NCI-H345 treated with DMSO at 0.1 percent for 48 hours (cell line): ENCODE measurements around the gene ANO1.
"Not testable (repeated sequence)": the region's sequence is repeated elsewhere in the genome, so short reads cannot be mapped to it uniquely, and the experiment has no call there.

Experiments
- DNase-seq: peaks from one replicate; lab custom pipeline; 2025; ENCODE audit not compliant: unreplicated experiment; lab: John Stamatoyannopoulos, UW

ANO1 gene

DNA sequence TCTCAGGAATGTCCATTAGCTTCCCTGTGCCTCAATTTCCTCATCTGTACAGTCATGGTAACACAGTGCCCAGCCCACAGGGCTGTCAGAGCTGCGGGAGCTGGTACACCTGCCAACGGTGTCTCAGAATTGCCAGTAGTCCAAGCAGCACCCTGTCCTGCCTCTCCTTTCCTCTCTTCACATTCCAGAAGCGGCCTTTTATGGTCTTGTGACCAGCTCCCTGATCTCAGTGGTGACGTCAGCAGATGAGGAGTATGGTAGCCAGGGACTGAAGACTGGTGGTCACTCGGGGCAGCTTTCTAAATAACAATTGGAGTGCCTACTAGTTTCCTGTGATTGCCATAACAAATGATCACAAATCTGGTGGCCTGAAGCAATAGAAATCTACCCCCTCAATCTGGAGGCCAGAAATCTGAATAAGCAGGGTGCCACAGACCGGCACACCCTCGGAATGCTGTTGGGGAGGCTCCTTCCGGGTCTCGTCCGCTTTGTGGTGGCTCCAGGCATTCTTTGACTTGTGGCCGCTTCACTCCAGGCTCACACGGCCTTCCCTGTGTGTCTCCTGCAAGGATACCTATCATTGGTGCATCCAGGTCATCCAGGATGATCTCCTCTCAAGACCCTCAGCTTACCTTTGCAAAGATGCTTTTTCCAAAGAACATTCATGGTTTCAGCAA lies 127.1 kb downstream of the ANO1 start:
- DNase-seq, result no peak

DNA sequence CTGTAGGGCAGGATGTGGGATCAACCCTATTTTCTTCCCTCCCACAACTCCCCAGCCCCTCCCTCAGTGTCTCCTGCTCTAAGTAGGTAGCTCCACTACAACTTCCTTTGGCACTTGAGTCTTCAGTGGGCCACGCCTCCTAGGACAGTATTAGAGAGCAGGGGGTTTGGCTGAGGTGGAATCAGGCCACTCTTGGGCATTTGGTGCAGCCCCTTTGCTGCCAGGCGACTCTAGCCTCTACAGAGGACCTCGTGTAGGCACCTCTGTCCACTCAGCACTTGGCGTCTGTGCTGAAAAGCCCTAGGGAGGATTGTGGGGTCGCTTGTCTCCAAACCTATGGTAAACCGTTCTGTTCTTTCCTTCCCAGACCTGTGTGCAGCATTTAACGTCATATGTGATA lies 127.6 kb downstream of the ANO1 start:
- no peak for DNase-seq

GRCh38 chr11:70206226-70206981 lies 128.3 kb downstream of the ANO1 start:
- DNase-seq, result no peak

DNA sequence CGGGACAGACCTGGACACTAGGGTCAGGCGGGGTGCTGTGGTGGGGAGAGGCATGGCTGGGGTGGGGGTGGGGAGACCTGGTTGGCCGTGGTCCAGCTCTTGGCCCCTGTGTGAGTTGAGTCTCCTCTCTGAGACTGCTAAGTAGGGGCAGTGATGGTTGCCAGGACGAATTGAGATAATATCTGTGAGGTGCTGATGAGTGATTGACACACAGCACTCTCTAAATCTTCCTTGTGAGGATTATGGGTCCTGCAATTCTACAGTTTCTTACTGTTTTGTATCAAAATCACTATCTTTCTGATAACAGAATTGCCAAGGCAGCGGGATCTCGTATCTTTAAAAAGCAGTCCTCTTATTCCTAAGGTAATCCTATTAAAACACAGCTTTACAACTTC lies 128.9 kb downstream of the ANO1 start:
- no peak for DNase-seq

- no peak for DNase-seq
Measured at GRCh38 chr11:70207531-70208131, 129.5 kb downstream of the ANO1 start.

- DNase-seq, result no peak
Measured at GRCh38 chr11:70209391-70209912, 131.3 kb downstream of the ANO1 start.

DNA sequence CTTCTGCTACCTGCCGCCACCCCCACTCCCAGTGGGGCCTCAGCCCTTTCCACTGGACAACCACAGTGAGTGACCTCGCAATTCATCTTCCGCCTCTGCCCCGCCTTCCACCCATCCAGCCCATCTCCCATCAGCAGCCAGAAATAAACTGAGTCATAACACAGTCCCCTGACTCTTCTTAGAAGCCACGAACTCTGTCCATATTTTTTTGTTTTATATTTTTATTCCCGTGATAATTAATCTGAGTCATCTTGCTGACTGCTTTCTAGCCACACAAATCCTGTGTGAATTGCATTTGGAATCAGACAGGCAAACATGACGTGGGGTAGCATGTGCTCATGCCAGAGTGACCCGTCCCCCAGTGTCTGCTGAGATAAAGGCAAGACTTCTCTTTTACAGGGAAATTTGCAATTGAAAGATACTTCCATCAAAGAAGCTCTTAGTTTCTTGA lies 132.0 kb downstream of the ANO1 start:
- DNase-seq, result no peak

DNA sequence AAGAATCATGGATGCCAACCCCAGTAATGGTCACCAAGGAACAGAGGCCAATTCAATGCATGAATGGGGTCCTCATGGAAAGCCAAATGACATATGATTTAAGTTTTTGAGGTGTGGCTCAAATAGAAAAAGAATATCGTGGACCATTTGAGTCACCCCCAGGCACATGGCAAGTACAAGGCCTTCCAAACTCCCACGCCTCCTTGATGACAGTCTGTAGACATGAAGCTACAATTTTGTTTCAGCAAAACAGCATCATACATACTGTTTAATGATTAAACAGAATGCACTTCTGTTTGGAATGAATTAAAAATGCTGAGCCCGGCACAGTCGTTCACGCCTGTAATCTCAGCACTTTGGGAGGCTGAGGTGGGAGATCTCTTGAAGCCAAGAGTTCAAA lies 132.4 kb downstream of the ANO1 start:
- no peak for DNase-seq

DNA sequence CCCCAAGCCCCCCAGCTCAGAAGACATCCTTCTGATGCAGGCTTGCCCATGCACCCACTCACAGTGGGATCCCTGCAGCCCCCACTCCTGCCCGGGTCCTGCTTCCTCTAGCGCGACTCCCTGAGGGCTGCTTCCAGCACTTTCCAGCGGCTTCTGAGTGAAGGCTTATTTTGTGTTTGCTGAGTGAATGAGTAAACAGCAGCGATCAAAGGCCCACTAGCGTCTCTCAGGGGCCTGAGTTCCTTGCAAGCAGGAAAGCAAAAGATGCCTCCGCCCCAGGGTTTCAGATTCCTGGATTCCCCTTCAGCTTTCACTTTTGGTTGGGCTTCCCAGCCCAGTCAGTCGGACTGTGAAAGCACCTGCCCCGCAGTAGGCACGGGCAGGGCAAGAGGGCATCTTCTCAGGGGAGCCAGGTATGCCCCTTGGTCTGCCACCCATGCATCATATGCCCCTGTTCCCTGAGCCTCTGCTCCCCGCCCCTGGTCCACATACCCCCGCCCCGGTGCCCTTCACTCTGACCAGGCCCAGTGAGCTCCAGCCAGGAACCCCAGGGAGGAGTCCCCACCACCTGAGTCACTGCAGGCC lies 134.2 kb downstream of the ANO1 start:
- no peak for DNase-seq

DNA sequence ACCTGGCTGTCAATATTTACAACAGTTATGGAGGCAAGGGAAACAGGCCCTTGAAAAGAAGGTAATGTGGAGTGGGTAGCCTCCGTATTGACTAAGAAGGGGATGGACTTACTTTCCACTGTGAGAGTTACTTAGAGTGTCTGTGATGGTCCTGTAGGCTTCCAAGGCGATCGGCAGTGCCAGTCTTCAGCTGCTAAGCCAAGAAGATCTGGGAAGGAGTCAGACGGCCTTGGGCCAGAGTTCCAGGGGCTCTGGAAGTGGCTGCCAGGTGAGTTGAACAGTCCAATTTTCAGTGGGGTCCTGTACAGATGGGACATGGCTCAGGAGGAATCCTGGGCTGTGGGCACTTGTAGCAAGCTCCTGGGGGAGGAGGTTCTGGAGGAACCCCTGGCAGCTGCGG lies 139.3 kb downstream of the ANO1 start:
- DNase-seq, result not testable (repeated sequence)

- not testable (repeated sequence) for DNase-seq
Measured at GRCh38 chr11:70218076-70218475, 140.0 kb downstream of the ANO1 start.

- no peak for DNase-seq
Measured at GRCh38 chr11:70220136-70220535, 142.0 kb downstream of the ANO1 start.

GRCh38 chr11:70220920-70221319 lies 142.8 kb downstream of the ANO1 start:
- no peak for DNase-seq

- no peak for DNase-seq
Measured at GRCh38 chr11:70225681-70226177, 147.6 kb downstream of the ANO1 start.

DNA sequence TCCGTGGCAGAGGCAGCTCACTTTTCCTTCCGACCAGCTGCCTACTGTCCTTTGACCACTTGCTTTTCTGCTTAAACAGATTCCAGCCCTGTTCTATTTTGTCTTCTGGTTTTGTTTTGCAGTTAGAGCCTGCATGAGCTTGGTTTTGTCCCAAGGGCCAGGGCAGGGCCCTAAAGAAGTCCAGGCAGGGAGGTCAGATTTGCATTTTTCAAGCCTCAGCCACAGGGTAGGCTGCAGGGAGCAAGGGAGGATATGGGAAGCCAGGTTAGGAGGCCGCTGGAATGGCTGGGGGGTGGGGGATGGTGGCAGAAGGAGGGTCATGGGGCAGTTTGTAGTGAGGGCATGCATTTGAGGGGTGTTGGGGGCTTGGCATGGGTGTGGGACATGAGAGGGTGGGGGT lies 148.1 kb downstream of the ANO1 start:
- DNase-seq, result no peak

- DNase-seq, result no peak
Measured at GRCh38 chr11:70226967-70227366, 148.8 kb downstream of the ANO1 start.

DNA sequence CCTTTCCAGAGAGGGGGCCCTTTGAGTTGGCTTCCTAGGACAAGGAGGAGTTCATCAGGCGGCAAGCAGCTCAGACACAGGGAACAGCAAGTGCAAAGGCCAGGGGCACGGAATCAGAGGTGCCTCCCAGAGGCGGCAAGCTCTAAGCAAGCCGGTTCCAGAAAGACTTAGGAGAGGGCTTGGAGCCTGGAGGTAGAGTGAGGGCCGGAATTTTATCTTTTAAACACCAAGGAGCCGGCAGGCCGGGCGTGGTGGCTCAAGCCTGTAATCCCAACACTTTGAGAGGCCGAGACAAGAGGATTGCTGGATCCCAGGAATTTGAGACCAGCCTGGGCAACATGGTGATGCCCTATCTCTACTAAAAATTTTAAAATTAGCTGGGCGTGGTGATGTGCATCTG lies 151.6 kb downstream of the ANO1 start:
- no peak for DNase-seq

- DNase-seq, result no peak
Measured at GRCh38 chr11:70230151-70230839, 152.2 kb downstream of the ANO1 start.

- no peak for DNase-seq
Measured at GRCh38 chr11:70230840-70231710, 153.0 kb downstream of the ANO1 start.

GRCh38 chr11:70233034-70233433 lies 154.9 kb downstream of the ANO1 start:
- no peak for DNase-seq
